SIG-M5 treated with dmso at 0.1 percent for 504 hours (cell line): ENCODE results near the gene NR3C2.

ENCODE experiments used
- DNase-seq: peaks from one replicate; lab custom pipeline; 2025; ENCODE audit not compliant: unreplicated experiment; lab: John Stamatoyannopoulos, UW

The NR3C2 gene

GRCh38 chr4:148079961-148080360 lies 362.3 kb downstream of the NR3C2 start:
- no peak for DNase-seq

GRCh38 chr4:148078061-148078460 lies 364.2 kb downstream of the NR3C2 start:
- no peak for DNase-seq

- no peak for DNase-seq
These were observed 364.6 kb downstream of the NR3C2 start for GRCh38 chr4:148077581-148077980.

- DNase-seq = no peak
These were observed 365.2 kb downstream of the NR3C2 start for GRCh38 chr4:148076964-148077363.

GRCh38 chr4:148075438-148075837 lies 366.8 kb downstream of the NR3C2 start:
- DNase-seq = no peak

GRCh38 chr4:148074462-148074861 lies 367.8 kb downstream of the NR3C2 start:
- no peak for DNase-seq

- DNase-seq = no peak
These were observed 368.9 kb downstream of the NR3C2 start for GRCh38 chr4:148073349-148073748.

- no peak for DNase-seq
These were observed 369.4 kb downstream of the NR3C2 start for GRCh38 chr4:148072789-148073188.

- DNase-seq = no peak
These were observed 371.2 kb downstream of the NR3C2 start for GRCh38 chr4:148071009-148071408.

- no peak for DNase-seq
These were observed 372.4 kb downstream of the NR3C2 start for GRCh38 chr4:148069895-148070178.

GRCh38 chr4:148069086-148069894 lies 372.9 kb downstream of the NR3C2 start:
- no peak for DNase-seq

- DNase-seq = no peak
These were observed 373.9 kb downstream of the NR3C2 start for GRCh38 chr4:148068065-148068911.

- no peak for DNase-seq
These were observed 374.8 kb downstream of the NR3C2 start for GRCh38 chr4:148067301-148067916.

- DNase-seq = no peak
These were observed 377.1 kb downstream of the NR3C2 start for GRCh38 chr4:148065075-148065474.

- DNase-seq = no peak
These were observed 377.8 kb downstream of the NR3C2 start for GRCh38 chr4:148064451-148064850.

GRCh38 chr4:148062301-148062950 lies 379.8 kb downstream of the NR3C2 start:
- no peak for DNase-seq

GRCh38 chr4:148061795-148062194 lies 380.4 kb downstream of the NR3C2 start:
- DNase-seq = no peak

- no peak for DNase-seq
These were observed 381.1 kb downstream of the NR3C2 start for GRCh38 chr4:148061141-148061481.

- peak; percentile 15 for DNase-seq
These were observed 381.7 kb downstream of the NR3C2 start for GRCh38 chr4:148060264-148061140.

GRCh38 chr4:148059617-148060180 lies 382.5 kb downstream of the NR3C2 start:
- no peak for DNase-seq
